ENCODE measurements around the gene CNOT1.

CNOT1 gene

GRCh38 chr16:58651965-58652348 lies 22.3 kb upstream of the CNOT1 start:
- no peak overlapping the region for H3K4me3 ChIP-seq (replicated peaks; ENCODE audit: insufficient read depth, low read length)
- H3K27me3 ChIP-seq (ENCODE audit: insufficient read depth, poor library complexity, severe bottlenecking) = no peaks in the 10 kb centered on the region
- H3K27ac ChIP-seq (replicated peaks) = no peak overlapping the region
- DNase-seq (ENCODE audit: low read depth in 1 of 2, low spot score in 1 of 2) = no peak
- TF ChIP-seq POLR2AphosphoS5 (IDR thresholded peaks at IDR 0.05; ENCODE audit: low read depth) (no peak), SPI1 (IDR thresholded peaks at IDR 0.05; ENCODE audit: borderline replicate concordance, low read depth) (no peak), REST (IDR thresholded peaks at IDR 0.05; ENCODE audit: insufficient replicate concordance, low read depth) (no peak), GABPA (IDR thresholded peaks at IDR 0.05; ENCODE audit: low read depth) (no peak)
- TF ChIP-seq, protein P1, sequence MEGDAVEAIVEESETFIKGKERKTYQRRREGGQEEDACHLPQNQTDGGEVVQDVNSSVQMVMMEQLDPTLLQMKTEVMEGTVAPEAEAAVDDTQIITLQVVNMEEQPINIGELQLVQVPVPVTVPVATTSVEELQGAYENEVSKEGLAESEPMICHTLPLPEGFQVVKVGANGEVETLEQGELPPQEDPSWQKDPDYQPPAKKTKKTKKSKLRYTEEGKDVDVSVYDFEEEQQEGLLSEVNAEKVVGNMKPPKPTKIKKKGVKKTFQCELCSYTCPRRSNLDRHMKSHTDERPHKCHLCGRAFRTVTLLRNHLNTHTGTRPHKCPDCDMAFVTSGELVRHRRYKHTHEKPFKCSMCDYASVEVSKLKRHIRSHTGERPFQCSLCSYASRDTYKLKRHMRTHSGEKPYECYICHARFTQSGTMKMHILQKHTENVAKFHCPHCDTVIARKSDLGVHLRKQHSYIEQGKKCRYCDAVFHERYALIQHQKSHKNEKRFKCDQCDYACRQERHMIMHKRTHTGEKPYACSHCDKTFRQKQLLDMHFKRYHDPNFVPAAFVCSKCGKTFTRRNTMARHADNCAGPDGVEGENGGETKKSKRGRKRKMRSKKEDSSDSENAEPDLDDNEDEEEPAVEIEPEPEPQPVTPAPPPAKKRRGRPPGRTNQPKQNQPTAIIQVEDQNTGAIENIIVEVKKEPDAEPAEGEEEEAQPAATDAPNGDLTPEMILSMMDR (IDR thresholded peaks at IDR 0.05; ENCODE audit: insufficient read depth, low read length) = no peak

GRCh38 chr16:58649707-58650106 lies 20.1 kb upstream of the CNOT1 start:
- no peak for DNase-seq (ENCODE audit: low read depth in 1 of 2, low spot score in 1 of 2)
- H3K27ac ChIP-seq (replicated peaks) = no peak overlapping the region
- TF ChIP-seq GABPA (IDR thresholded peaks at IDR 0.05; ENCODE audit: low read depth) (no peak), SPI1 (IDR thresholded peaks at IDR 0.05; ENCODE audit: borderline replicate concordance, low read depth) (no peak), REST (IDR thresholded peaks at IDR 0.05; ENCODE audit: insufficient replicate concordance, low read depth) (no peak), POLR2AphosphoS5 (IDR thresholded peaks at IDR 0.05; ENCODE audit: low read depth) (no peak)
- TF ChIP-seq, protein P1 (IDR thresholded peaks at IDR 0.05; ENCODE audit: insufficient read depth, low read length) = no peak
- no peaks in the 10 kb centered on the region for H3K27me3 ChIP-seq (ENCODE audit: insufficient read depth, poor library complexity, severe bottlenecking)
- H3K4me3 ChIP-seq (replicated peaks; ENCODE audit: insufficient read depth, low read length) = no peak overlapping the region

DNA sequence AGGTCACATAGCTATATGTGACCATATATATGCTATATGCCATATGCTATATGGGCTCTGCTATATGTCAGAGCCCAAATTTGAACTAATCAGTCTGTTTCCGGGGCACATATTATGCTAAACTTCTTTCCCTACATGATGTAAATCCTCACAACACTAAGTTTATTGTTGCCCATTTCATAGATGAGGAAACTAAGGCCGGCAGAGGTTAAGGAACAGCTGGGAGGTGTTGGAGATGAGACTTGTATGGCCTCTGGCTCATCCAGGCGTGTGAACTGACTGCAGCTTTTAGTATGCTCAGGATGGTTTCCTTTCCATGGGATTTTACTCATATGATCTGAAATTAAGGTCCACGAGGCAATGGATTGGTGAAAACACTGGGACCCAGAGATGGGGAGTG lies 17.5 kb upstream of the CNOT1 start:
- Histone ChIP-seq H3K27me3 (ENCODE audit: insufficient read depth, poor library complexity, severe bottlenecking) (no peaks in the 10 kb centered on the region), H3K27ac (replicated peaks) (no peak overlapping the region), H3K4me3 (replicated peaks; ENCODE audit: insufficient read depth, low read length) (no peak overlapping the region)
- DNase-seq (ENCODE audit: low read depth in 1 of 2, low spot score in 1 of 2) = no peak
- no peak for TF ChIP-seq POLR2AphosphoS5 (IDR thresholded peaks at IDR 0.05; ENCODE audit: low read depth)
- TF ChIP-seq GABPA (IDR thresholded peaks at IDR 0.05; ENCODE audit: low read depth) = no peak
- TF ChIP-seq, protein P1 (IDR thresholded peaks at IDR 0.05; ENCODE audit: insufficient read depth, low read length) = no peak
- TF ChIP-seq SPI1 (IDR thresholded peaks at IDR 0.05; ENCODE audit: borderline replicate concordance, low read depth) = no peak
- TF ChIP-seq REST (IDR thresholded peaks at IDR 0.05; ENCODE audit: insufficient replicate concordance, low read depth) = no peak
